GM12878 (cell line): Measurements from ENCODE around the gene DMD. TPM values are rescaled to one million over a fixed set of nuclear protein-coding genes. Genes with fewer than 3 reads are reported as not detected.

Experiments used
- ATAC-seq: fragments of 200-7000 bp; cut with Tn5 transposase; 3 replicates; pipeline ENCODE4 v1.9.1; 2020; ENCODE audit warnings: mild to moderate bottlenecking, moderate library complexity
- BruUV-seq: library from RNA; stranded (reverse); fragments of 400-500 nt; replicated peaks from 2 replicates; lab custom pipeline; 2021; lab: Mats Ljungman, UMichigan
- CTCF ChIA-PET: fragments of 300-600 bp; sonication (Branson Sonifier 250); formaldehyde crosslinking; extraction: SDS; loops from one replicate; lab custom pipeline; 2021; ENCODE audit warnings: inconsistent platforms; lab: Yijun Ruan, JAX
- POLR2A ChIA-PET: fragments of 350-600 bp; formaldehyde crosslinking; extraction: SDS; loops from one replicate; lab custom pipeline; 2021; ENCODE audit warnings: inconsistent platforms; lab: Charles Lee
- RAD21 ChIA-PET: fragments of 300-600 bp; sonication (Branson Sonifier 250); formaldehyde crosslinking; loops from one replicate; lab custom pipeline; 2023; ENCODE audit warnings: antibody characterized with exemption; ENCODE audit not compliant: unreplicated experiment; lab: Charles Lee
- SMC1A ChIA-PET: fragments of 300-600 bp; sonication (Branson Sonifier 250); formaldehyde crosslinking; loops from one replicate; lab custom pipeline; 2023; ENCODE audit not compliant: unreplicated experiment, uncharacterized antibody; lab: Charles Lee
- DNase-seq: peaks from one replicate; pipeline ENCODE4 v3.0.0-alpha.2; 2011; ENCODE audit warnings: low read depth, low spot score
- FAIRE-seq: peaks from 3 replicates; lab custom pipeline; 2011; peaks lifted over from hg19 to GRCh38; lab: Jason Lieb, UNC
- H2AFZ ChIP-seq: 2 replicates; pipeline ENCODE4 v1.6.0; 2011; ENCODE audit warnings: low read depth, low read length, control low read depth; ENCODE audit not compliant: control insufficient read depth
- H3K27ac ChIP-seq: 2 replicates; pipeline ENCODE4 v1.5.1; 2011; ENCODE audit warnings: control low read depth; ENCODE audit not compliant: control insufficient read depth, insufficient read depth
- H3K27me3 ChIP-seq, 2 experiments: replicated peaks in 1 of 2; 2 replicates each; pipeline versions ENCODE4 v1.6.0 to v1.6.1; 2011; ENCODE audit warnings: low read length in 1 of 2; ENCODE audit not compliant: control insufficient read depth in 2 of 2, insufficient read depth in 2 of 2
- H3K36me3 ChIP-seq, 2 experiments: 2 replicates each; pipeline ENCODE4 v1.5.1; 2011; ENCODE audit warnings: low read length in 1 of 2; ENCODE audit not compliant: control insufficient read depth in 2 of 2, insufficient read depth in 2 of 2
- H3K4me1 ChIP-seq: 2 replicates; pipeline ENCODE4 v1.6.1; 2011; ENCODE audit warnings: mild to moderate bottlenecking, low read length, moderate library complexity, mixed read lengths; ENCODE audit not compliant: control insufficient read depth, insufficient read depth
- H3K4me2 ChIP-seq: 2 replicates; pipeline ENCODE4 v1.6.0; 2011; ENCODE audit warnings: control low read depth; ENCODE audit not compliant: control insufficient read depth, insufficient read depth
- H3K4me3 ChIP-seq: fragments of 200-600 bp; sonication (generic); 2 replicates; pipeline ENCODE4 v1.5.1; 2016
- H3K79me2 ChIP-seq: 2 replicates; pipeline ENCODE4 v1.6.0; 2011; ENCODE audit warnings: low read length; ENCODE audit not compliant: control insufficient read depth, insufficient read depth
- H3K9ac ChIP-seq: 2 replicates; pipeline ENCODE4 v1.8.0; 2011; ENCODE audit warnings: low read length, control low read depth, mixed read lengths; ENCODE audit not compliant: control insufficient read depth, insufficient read depth
- H3K9me3 ChIP-seq: replicated peaks from 3 replicates; pipeline ENCODE4 v1.5.1; 2011; ENCODE audit warnings: mild to moderate bottlenecking, low read length; ENCODE audit not compliant: control insufficient read depth, insufficient read depth
- H4K20me1 ChIP-seq: 2 replicates; pipeline ENCODE4 v1.6.0; 2011; ENCODE audit not compliant: control insufficient read depth, insufficient read depth
- CUX1 ChIP-seq: IDR thresholded peaks from 2 replicates; pipeline ENCODE4 v1.6.1; 2012; ENCODE audit warnings: improper control_type of control experiment, low read depth, low read length; ENCODE audit not compliant: insufficient replicate concordance
- E2F4 ChIP-seq: IDR thresholded peaks from 2 replicates; pipeline ENCODE4 v1.6.1; 2012; ENCODE audit warnings: low read depth, low read length, improper control_type of control experiment
- EGR1 ChIP-seq, 2 experiments: IDR thresholded peaks; 1 replicate in 1 of 2; 2 replicates in 1 of 2; pipeline ENCODE4 v1.6.1; 2011 to 2012; ENCODE audit warnings: low read depth in 2 of 2, low read length in 2 of 2, borderline replicate concordance in 1 of 2, mild to moderate bottlenecking in 1 of 2, moderate library complexity in 1 of 2
- MEF2B ChIP-seq: fragments of 450-650 bp; IDR thresholded peaks from 2 replicates; pipeline ENCODE4 v1.6.1; 2018; ENCODE audit warnings: mild to moderate bottlenecking, moderate library complexity; ENCODE audit not compliant: partially characterized antibody, poor library complexity, severe bottlenecking
- NFYA ChIP-seq: IDR thresholded peaks from 2 replicates; pipeline ENCODE4 v1.6.1; 2011; ENCODE audit warnings: low read depth, mild to moderate bottlenecking, low read length, improper control_type of control experiment, borderline replicate concordance
- NRF1 ChIP-seq: conservative IDR thresholded peaks from 2 replicates; pipeline ENCODE4 v1.6.1; 2011; ENCODE audit warnings: mild to moderate bottlenecking, low read depth, low read length, improper control_type of control experiment
- PAX8 ChIP-seq: fragments of 450-650 bp; IDR thresholded peaks from 2 replicates; pipeline ENCODE4 v1.6.1; 2017; ENCODE audit warnings: mild to moderate bottlenecking, moderate library complexity
- SREBF1 ChIP-seq: IDR thresholded peaks from 2 replicates; pipeline ENCODE4 v1.6.1; 2012; ENCODE audit warnings: mild to moderate bottlenecking, low read length
- SREBF2 ChIP-seq: IDR thresholded peaks from 2 replicates; pipeline ENCODE4 v1.6.1; 2012; ENCODE audit warnings: mild to moderate bottlenecking, low read length
- ZNF592 ChIP-seq: fragments of 450-650 bp; IDR thresholded peaks from 2 replicates; pipeline ENCODE4 v1.6.1; 2017; ENCODE audit warnings: mild to moderate bottlenecking, moderate library complexity
- WGBS: methylation state at CpG from one replicate; pipeline ENCODE4 v1.1.6; 2016; ENCODE audit warnings: low lambda C conversion rate; ENCODE audit not compliant: insufficient replicate concordance, insufficient coverage; ENCODE audit errors: missing lambda C conversion rate; 5-methylcytosine and 5-hydroxymethylcytosine counted together
- in situ Hi-C: fragments of 300-500 bp; cut with MboI; formaldehyde crosslinking; loops from 9 replicates; pipeline ENCODE4 v1.14.3; 2018; ENCODE audit warnings: mixed read lengths
- intact Hi-C: fragments of 100-400 bp; cut with micrococcal nuclease; formaldehyde crosslinking; loops from one replicate; pipeline ENCODE4 v1.14.2; 2022; ENCODE audit not compliant: unreplicated experiment
- polyA plus RNA-seq, 11 experiments: library from polyadenylated mRNA; depleted of rRNA in 4 of 11; unstranded in 6 of 11; stranded (reverse) in 5 of 11; fragments of >200 nt; fragmentation: Nextera tagmentation in 4 of 11; fragmentation: Illumina TruSeq in 1 of 11; extraction: Ambion mirVana in 4 of 11; extraction: Trizol in 1 of 11; gene quantifications; 1 replicate in 1 of 11; 2 replicates in 10 of 11; pipeline versions ENCODE4 v1.2.1 to v1.2.3, GENCODE V29; 2011 to 2016; ENCODE audit warnings: inconsistent platforms in 2 of 11, missing spikeins in 2 of 11, low read depth in 1 of 11
- total RNA-seq, 4 experiments: library from RNA; depleted of rRNA in 3 of 4; stranded (reverse); fragments of >200 nt in 3 of 4; fragmentation: Illumina TruSeq in 1 of 4; extraction: Trizol in 1 of 4; gene quantifications; 2 replicates each; pipeline versions ENCODE4 v1.2.1 to v1.2.3, GENCODE V29; 2013 to 2021

Gene DMD
- total and polyA plus RNA-seq, 10 of the 15 experiments (the other 5 are each of a cell fraction or from before 2014, with no cell fraction given) = 1.4 to 24.3 (median 4.3) TPM

GRCh38 chrX:33149580-33149979, 61.8 kb downstream of the DMD start:
- no peak for ATAC-seq
- ChIA-PET SMC1A (interaction anchor here (1.2 to 1.7 kb wide), 2 partner anchors 8 to 19 kb away, joined by 3 to 4 read pairs; no protein-coding TSS in a partner anchor), POLR2A (no interaction called here), CTCF (no interaction called here), RAD21 (no interaction called here)
- H3K9me3 ChIP-seq = no peaks in the 10 kb centered on the region
- in situ Hi-C loops = no loop called here
- H3K4me2 ChIP-seq = no peak overlapping the region
- no peak overlapping the region for H3K9ac ChIP-seq
- no peak for DNase-seq
- H3K4me3 ChIP-seq = no peak overlapping the region
- no peaks in the 10 kb centered on the region for H4K20me1 ChIP-seq
- H3K4me1 ChIP-seq = no peaks in the 10 kb centered on the region
- no peaks in the 10 kb centered on the region for H3K36me3 ChIP-seq
- 8% methylated on average over 4 of the region's 4 CpGs for WGBS
- intact Hi-C loops = no loop called here
- no TSS peak for BruUV-seq
- H3K79me2 ChIP-seq = no peaks in the 10 kb centered on the region
- FAIRE-seq = no peak
- H3K27ac ChIP-seq = no peak overlapping the region
- no peak overlapping the region for H2AFZ ChIP-seq
- H3K27me3 ChIP-seq = no peaks in the 10 kb centered on the region
- TF ChIP-seq NFYA (no peak), MEF2B (no peak), SREBF1 (no peak), NRF1 (no peak), SREBF2 (no peak), E2F4 (no peak), ZNF592 (no peak), CUX1 (no peak), EGR1 (IDR thresholded peaks at IDR 0.05; ENCODE audit: borderline replicate concordance in 1 of 2, low read depth in 2 of 2, low read length in 2 of 2) (no peak), PAX8 (no peak)
